Measurements from ENCODE around the gene KCNC4.

DNA sequence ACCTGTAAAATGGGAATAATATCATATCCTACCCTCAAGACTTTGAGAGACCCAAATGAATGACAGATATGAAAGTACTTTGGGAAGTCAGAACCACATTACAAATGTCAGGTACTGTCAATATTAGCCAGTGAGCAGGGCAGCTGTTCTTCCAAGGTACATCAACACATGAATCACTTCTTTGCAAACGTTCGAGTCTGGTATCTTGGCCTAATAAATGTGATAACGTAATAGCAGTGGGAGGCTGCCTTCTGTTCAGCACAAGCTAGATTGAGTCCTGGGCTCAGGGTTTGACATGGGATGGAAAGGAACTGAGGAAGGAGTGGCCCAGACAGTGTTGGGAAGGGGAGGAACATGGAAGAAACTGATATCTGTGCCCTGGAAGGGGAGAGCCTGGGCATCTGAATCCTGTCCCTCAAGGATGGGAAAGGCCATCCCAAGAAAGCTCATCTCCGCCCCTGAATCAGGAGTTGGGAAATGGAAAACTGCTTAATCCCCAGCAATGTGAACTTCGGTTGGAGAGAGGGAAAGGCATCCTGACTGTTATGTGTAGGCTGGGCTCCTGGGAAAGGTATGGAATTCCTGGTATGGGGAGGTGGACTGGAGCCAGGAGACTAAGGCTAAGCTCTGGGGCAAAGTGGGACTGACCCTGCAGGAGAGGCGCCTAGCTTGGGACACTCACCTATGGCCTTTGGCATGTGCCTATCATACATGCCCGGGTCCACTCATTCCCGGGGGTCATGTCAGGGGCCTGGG is 14.3 kb downstream of the KCNC4 start:
- TF ChIP-seq, protein P1, sequence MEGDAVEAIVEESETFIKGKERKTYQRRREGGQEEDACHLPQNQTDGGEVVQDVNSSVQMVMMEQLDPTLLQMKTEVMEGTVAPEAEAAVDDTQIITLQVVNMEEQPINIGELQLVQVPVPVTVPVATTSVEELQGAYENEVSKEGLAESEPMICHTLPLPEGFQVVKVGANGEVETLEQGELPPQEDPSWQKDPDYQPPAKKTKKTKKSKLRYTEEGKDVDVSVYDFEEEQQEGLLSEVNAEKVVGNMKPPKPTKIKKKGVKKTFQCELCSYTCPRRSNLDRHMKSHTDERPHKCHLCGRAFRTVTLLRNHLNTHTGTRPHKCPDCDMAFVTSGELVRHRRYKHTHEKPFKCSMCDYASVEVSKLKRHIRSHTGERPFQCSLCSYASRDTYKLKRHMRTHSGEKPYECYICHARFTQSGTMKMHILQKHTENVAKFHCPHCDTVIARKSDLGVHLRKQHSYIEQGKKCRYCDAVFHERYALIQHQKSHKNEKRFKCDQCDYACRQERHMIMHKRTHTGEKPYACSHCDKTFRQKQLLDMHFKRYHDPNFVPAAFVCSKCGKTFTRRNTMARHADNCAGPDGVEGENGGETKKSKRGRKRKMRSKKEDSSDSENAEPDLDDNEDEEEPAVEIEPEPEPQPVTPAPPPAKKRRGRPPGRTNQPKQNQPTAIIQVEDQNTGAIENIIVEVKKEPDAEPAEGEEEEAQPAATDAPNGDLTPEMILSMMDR (conservative IDR thresholded peaks at IDR 0.05; ENCODE audit: low read length) = no peak
- TF ChIP-seq EZH2phosphoT487 (IDR thresholded peaks at IDR 0.05; ENCODE audit: borderline replicate concordance, low read depth, low read length) = no peak
